Tongue (tissue), 2 donors: ENCODE results near the gene SFT2D3. TPM values are rescaled to one million over a fixed set of nuclear protein-coding genes. Genes with fewer than 3 reads are reported as not detected.

ENCODE experiments used
- DNase-seq: peaks from one replicate; pipeline ENCODE4 v3.0.0-alpha.2; 2015
- total RNA-seq: library from RNA; depleted of rRNA; stranded (reverse); fragments of >200 nt; gene quantifications from one replicate; pipeline ENCODE4 v1.2.3, GENCODE V29; 2014

SFT2D3 gene
- total RNA-seq, 1 donor from 2014 or later: 11.6 TPM

DNA sequence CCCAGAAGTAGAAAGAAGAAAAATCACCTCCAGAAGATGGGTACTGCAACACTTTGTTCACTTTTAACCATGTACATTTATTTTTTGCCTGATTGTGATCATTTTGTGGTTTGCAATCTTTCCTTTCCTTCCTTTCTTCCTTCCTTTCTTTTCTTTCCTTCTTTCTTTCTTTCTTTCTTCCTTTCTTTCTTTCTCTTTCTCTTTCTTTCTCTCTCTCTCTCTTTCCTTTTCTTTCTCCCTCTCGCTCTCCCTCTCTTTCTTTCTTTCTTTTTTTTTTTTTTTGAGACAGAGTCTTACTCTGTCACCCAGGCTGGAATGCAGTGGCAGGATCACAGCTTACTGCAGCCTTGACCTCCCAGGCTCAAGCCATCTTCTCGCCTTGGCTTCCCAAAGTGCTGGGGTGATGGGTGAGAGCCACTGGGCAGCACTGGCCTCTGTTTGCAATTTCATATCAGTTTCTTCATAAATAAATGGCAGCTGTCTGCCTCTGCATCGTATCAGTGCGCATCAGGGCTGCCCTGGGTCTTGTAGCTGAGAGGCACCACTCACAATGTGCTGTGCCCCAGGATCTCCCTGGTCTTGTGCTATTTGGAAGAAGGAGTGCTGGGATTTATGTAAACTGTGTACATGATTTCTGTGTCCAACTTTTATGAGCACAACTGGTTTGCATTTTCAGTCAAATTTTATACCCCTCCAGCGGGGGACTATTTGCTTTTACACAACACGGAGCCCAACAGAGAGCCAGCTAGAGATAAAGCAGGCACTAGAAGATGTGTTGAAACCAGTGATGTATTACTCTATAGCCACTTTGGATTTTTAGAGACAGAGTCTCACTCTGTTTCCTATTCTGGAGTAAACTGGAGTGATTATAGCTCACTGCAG, 19.1 kb upstream of the SFT2D3 start:
- no peak for DNase-seq

GRCh38 chr2:127683056-127683455, 18.2 kb upstream of the SFT2D3 start:
- no peak for DNase-seq

DNA sequence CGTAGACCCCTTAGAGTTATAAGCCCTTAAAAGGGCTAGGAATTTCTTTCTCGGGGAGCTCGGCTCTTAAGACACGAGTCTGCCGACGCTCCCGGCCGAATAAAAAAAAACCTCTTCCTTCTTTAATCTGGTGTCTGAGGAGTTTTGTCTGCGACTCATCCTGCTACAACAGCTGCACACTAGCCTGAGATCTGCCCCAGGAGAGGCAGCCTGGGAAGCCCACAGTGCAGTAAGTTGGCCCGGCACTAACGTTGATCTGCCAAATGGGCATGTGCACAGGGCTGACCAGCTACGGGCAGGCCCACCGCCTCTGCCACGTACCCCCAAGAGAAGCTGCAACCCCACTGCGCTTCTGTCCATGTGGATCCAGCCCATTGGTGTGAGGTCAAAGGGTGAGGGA, 17.5 kb upstream of the SFT2D3 start:
- DNase-seq: peak; percentile 64

- no peak for DNase-seq
Measured at GRCh38 chr2:127685410-127686080, 15.8 kb upstream of the SFT2D3 start.

GRCh38 chr2:127688405-127688804, 12.9 kb upstream of the SFT2D3 start:
- DNase-seq: no peak

- no peak for DNase-seq
Measured at GRCh38 chr2:127690696-127691095, 10.6 kb upstream of the SFT2D3 start.

DNA sequence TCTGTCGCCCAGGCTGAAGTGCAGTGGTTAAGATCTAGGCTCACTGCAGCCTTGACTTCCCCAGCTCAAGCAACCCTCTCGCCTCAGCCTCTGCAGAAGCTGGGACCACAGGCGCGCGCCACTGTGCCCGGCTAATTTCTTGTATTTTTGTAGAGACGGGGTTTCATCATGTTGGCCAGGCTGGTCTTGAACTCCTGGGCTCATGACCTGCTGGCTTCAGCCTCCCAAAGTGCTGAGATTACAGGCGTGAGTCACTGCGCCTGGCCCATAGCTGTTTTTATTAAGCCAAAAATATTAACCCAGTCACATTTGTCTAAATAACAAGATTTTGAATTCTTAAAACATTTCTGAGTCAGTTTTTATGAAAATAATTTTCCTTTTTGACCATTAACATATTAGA, 6.3 kb upstream of the SFT2D3 start:
- DNase-seq: no peak

- DNase-seq: peak; percentile 84
Measured at GRCh38 chr2:127695491-127696472, 5.5 kb upstream of the SFT2D3 start.

GRCh38 chr2:127697482-127698180, 3.7 kb upstream of the SFT2D3 start:
- DNase-seq: no peak

- no peak for DNase-seq
Measured at GRCh38 chr2:127698553-127699355, 2.5 kb upstream of the SFT2D3 start.

DNA sequence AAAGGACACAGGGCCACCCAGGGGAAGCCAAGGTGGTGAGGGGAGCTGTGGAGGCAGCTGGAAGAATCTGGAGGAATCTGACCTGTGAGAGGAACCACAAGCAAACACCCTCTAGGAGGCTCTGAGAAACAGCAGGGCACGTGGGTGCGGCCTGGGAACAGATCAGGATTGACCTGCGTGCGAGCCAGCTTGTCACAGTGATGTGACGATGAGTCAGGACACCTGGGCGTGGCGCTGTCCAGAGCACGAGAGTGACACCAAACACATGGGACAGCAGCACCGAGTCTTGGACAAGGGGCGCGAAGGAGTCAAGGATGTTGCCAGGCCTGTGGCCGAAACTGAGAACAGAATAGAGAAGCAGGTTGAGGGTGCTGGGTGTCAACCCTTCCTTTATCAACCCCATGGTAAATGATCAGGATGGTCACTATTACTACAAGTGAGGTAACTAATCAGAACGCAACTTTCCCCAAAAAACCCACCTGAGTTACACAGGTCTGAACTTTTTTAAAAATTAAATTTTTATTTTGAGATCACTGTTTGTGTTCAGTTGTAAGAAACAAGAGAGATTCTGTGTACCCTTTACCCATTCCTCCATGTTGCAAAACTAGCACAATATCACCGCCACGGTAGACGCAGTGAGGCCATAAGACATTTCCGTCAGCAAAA, 637 bp upstream of the SFT2D3 start:
- peak; percentile 15 for DNase-seq

DNA sequence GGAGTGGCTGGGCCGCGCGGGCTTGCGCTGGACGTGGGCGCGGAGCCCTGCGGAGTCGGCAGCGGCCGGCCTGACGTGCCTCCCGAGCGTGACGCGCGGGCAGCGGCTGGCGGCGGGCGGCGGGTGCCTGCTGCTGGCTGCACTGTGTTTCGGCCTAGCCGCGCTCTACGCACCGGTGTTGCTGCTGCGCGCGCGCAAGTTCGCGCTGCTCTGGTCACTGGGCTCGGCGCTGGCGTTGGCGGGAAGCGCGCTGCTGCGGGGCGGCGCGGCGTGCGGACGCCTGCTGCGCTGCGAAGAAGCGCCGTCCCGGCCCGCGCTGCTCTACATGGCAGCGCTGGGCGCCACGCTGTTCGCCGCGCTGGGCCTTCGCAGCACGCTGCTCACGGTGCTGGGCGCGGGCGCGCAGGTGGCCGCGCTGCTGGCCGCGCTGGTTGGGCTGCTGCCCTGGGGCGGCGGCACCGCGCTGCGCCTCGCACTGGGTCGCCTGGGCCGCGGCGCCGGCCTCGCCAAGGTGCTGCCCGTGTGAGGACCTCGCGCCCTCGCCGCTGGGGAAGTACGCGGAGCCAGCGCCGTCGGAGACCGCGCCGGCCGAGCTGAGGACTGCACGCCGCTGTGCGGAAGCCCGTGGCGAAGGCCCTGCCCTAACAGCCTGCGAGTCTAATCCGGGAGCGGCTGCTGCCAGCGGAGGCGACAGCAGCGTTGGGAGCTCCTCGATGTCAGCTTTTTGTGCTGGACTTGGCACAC, 526 bp downstream of the SFT2D3 start:
- DNase-seq: peak; percentile 90

DNA sequence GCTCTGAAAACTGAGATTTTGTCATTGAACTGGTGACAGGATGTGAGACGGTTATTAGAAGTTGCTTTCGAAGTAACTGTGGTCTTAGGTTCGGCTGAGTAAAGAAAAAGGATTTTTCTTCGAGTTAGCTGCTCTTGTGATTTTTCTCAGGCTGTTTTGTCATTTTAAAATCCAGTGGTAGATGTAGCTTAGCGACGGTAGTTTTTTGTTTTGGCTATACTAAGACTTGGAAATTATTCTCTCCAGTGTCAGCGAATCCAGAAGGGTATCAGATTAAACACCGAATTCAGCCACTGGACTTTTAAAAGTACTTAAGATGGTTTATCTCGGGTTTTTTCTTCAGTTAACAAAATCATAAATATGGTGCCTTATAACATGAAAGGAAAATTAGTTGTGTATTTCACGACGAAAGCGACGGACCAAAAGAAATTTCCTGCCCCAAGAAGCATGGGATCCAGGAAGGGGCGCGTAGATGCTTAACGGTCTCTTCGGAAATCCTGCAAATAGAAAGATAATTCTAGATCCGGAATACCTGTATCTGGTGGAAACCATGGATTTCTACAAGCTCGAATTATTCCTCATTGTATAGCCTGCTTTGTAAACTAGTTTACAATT, 1.2 kb downstream of the SFT2D3 start:
- DNase-seq: no peak

DNA sequence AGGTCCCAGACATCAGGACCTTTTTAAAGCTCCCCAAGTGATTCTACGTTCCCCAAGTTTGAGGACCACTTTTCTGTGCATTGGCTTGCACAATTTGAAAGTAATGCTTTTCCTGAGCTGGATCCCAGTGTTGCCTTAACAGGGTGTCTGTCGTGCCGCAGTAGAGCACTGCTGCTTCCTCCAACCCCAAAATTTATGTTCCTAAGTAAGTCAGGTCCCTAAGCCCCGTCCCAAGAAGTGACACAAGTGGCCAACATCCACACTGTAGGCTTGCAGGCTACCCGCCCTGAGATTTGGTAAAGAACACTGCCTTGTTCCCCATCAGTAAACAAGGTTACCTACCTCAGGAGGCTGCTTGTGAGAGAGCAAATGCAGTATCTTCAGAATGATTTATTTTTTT, 2.0 kb downstream of the SFT2D3 start:
- DNase-seq: no peak

GRCh38 chr2:127704641-127705390, 3.5 kb downstream of the SFT2D3 start:
- no peak for DNase-seq

- no peak for DNase-seq
Measured at GRCh38 chr2:127705391-127706065, 4.2 kb downstream of the SFT2D3 start.

GRCh38 chr2:127706215-127706990, 5.1 kb downstream of the SFT2D3 start:
- no peak for DNase-seq
